IPS-18c (cell line): ENCODE results near the gene SPIN1.
A peak's percentile ranks its signal among the peaks of the same experiment; 100 is the strongest.
"Not testable (repeated sequence)": the region's sequence is repeated elsewhere in the genome, so short reads cannot be mapped to it uniquely, and the experiment has no call there.

Source experiments
- H3K4me3 ChIP-seq: 2 replicates; pipeline ENCODE4 v1.7.0; 2013; ENCODE audit warnings: low read depth, mild to moderate bottlenecking, low read length, moderate library complexity; ENCODE audit not compliant: insufficient read depth
- H3K9me3 ChIP-seq: one replicate; pipeline ENCODE4 v1.6.1; 2013; ENCODE audit warnings: mild to moderate bottlenecking, low read length, moderate library complexity; ENCODE audit not compliant: control insufficient read depth, insufficient read depth

Gene SPIN1

GRCh38 chr9:88388203-88388885 is at the start of gene SPIN1:
Gene SPIN1, plus strand, starts transcription at chr9:88388444. Its CDS starts 38,096 bp downstream, at chr9:88426540.
- H3K9me3 ChIP-seq = no peaks in the 10 kb centered on the region

GRCh38 chr9:88339317-88339716 is 48.9 kb upstream of the SPIN1 start:
- Histone ChIP-seq H3K9me3 (no peaks in the 10 kb centered on the region), H3K4me3 (no peak overlapping the region)

More at GRCh38 chr9:88388203-88388885, at the start of gene SPIN1:
- H3K4me3 ChIP-seq = peak within 1 kb of the TSS; percentile 90

- Histone ChIP-seq H3K9me3 (no peaks in the 10 kb centered on the region), H3K4me3 (no peak overlapping the region)
Observed at GRCh38 chr9:88342246-88342645, 46.0 kb upstream of the SPIN1 start.

GRCh38 chr9:88344013-88344412 is 44.2 kb upstream of the SPIN1 start:
- no peaks in the 10 kb centered on the region for H3K9me3 ChIP-seq
- H3K4me3 ChIP-seq = no peak overlapping the region

- not testable (repeated sequence) for H3K9me3 ChIP-seq
Observed at GRCh38 chr9:88350354-88350753, 37.9 kb upstream of the SPIN1 start.

GRCh38 chr9:88355166-88355565 is 33.1 kb upstream of the SPIN1 start:
- Histone ChIP-seq H3K4me3 (no peak overlapping the region), H3K9me3 (no peaks in the 10 kb centered on the region)

More at GRCh38 chr9:88350354-88350753, 37.9 kb upstream of the SPIN1 start:
- not testable (repeated sequence) for H3K4me3 ChIP-seq

GRCh38 chr9:88357250-88357649 is 31.0 kb upstream of the SPIN1 start:
- not testable (repeated sequence) for H3K9me3 ChIP-seq, H3K4me3 ChIP-seq

- no peaks in the 10 kb centered on the region for H3K9me3 ChIP-seq
Observed at GRCh38 chr9:88358723-88359122, 29.5 kb upstream of the SPIN1 start.

GRCh38 chr9:88359974-88360373 is 28.3 kb upstream of the SPIN1 start:
- no peaks in the 10 kb centered on the region for H3K9me3 ChIP-seq
- no peak overlapping the region for H3K4me3 ChIP-seq

More at GRCh38 chr9:88358723-88359122, 29.5 kb upstream of the SPIN1 start:
- H3K4me3 ChIP-seq = no peak overlapping the region

- no peak overlapping the region for H3K4me3 ChIP-seq
- no peaks in the 10 kb centered on the region for H3K9me3 ChIP-seq
Observed at GRCh38 chr9:88362681-88363080, 25.6 kb upstream of the SPIN1 start.

- no peaks in the 10 kb centered on the region for H3K9me3 ChIP-seq
- H3K4me3 ChIP-seq = no peak overlapping the region
Observed at GRCh38 chr9:88363661-88364060, 24.6 kb upstream of the SPIN1 start.

GRCh38 chr9:88364706-88365105 is 23.5 kb upstream of the SPIN1 start:
- H3K9me3 ChIP-seq = no peaks in the 10 kb centered on the region
- H3K4me3 ChIP-seq = no peak overlapping the region

- no peaks in the 10 kb centered on the region for H3K9me3 ChIP-seq
- no peak overlapping the region for H3K4me3 ChIP-seq
Observed at GRCh38 chr9:88370346-88370745, 17.9 kb upstream of the SPIN1 start.

- Histone ChIP-seq H3K4me3 (no peak overlapping the region), H3K9me3 (no peaks in the 10 kb centered on the region)
Observed at GRCh38 chr9:88372103-88372654, 16.1 kb upstream of the SPIN1 start.

- H3K9me3 ChIP-seq = no peaks in the 10 kb centered on the region
- H3K4me3 ChIP-seq = no peak overlapping the region
Observed at GRCh38 chr9:88373045-88373444, 15.2 kb upstream of the SPIN1 start.

- H3K4me3 ChIP-seq = no peak overlapping the region
- no peaks in the 10 kb centered on the region for H3K9me3 ChIP-seq
Observed at GRCh38 chr9:88378317-88378716, 9.9 kb upstream of the SPIN1 start.

GRCh38 chr9:88379352-88379751 is 8.9 kb upstream of the SPIN1 start:
- no peak overlapping the region for H3K4me3 ChIP-seq
- H3K9me3 ChIP-seq = no peaks in the 10 kb centered on the region

GRCh38 chr9:88380118-88380517 is 8.1 kb upstream of the SPIN1 start:
- Histone ChIP-seq H3K9me3 (no peaks in the 10 kb centered on the region), H3K4me3 (no peak overlapping the region)

- not testable (repeated sequence) for H3K4me3 ChIP-seq, H3K9me3 ChIP-seq
Observed at GRCh38 chr9:88381322-88381721, 6.9 kb upstream of the SPIN1 start.
